Regular cardiac myocyte (primary cell): Measurements from ENCODE around the gene MCF2L2. TPM values are rescaled to one million over a fixed set of nuclear protein-coding genes. Genes with fewer than 3 reads are reported as not detected.

Experiments
- total RNA-seq: library from RNA; depleted of rRNA; stranded (reverse); fragments of >200 nt; gene quantifications from 2 replicates; pipeline ENCODE4 v1.2.3, GENCODE V29; 2014

MCF2L2 gene, protein sequence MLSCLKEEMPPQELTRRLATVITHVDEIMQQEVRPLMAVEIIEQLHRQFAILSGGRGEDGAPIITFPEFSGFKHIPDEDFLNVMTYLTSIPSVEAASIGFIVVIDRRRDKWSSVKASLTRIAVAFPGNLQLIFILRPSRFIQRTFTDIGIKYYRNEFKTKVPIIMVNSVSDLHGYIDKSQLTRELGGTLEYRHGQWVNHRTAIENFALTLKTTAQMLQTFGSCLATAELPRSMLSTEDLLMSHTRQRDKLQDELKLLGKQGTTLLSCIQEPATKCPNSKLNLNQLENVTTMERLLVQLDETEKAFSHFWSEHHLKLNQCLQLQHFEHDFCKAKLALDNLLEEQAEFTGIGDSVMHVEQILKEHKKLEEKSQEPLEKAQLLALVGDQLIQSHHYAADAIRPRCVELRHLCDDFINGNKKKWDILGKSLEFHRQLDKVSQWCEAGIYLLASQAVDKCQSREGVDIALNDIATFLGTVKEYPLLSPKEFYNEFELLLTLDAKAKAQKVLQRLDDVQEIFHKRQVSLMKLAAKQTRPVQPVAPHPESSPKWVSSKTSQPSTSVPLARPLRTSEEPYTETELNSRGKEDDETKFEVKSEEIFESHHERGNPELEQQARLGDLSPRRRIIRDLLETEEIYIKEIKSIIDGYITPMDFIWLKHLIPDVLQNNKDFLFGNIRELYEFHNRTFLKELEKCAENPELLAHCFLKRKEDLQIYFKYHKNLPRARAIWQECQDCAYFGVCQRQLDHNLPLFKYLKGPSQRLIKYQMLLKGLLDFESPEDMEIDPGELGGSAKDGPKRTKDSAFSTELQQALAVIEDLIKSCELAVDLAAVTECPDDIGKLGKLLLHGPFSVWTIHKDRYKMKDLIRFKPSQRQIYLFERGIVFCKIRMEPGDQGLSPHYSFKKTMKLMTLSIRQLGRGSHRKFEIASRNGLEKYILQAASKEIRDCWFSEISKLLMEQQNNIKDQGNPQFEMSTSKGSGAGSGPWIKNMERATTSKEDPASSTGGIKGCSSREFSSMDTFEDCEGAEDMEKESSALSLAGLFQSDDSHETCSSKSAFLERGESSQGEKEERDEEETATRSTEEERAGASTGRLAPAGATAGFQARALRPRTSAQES
- 0.19 and 0.56 TPM in 2 replicates for total RNA-seq

DNA sequence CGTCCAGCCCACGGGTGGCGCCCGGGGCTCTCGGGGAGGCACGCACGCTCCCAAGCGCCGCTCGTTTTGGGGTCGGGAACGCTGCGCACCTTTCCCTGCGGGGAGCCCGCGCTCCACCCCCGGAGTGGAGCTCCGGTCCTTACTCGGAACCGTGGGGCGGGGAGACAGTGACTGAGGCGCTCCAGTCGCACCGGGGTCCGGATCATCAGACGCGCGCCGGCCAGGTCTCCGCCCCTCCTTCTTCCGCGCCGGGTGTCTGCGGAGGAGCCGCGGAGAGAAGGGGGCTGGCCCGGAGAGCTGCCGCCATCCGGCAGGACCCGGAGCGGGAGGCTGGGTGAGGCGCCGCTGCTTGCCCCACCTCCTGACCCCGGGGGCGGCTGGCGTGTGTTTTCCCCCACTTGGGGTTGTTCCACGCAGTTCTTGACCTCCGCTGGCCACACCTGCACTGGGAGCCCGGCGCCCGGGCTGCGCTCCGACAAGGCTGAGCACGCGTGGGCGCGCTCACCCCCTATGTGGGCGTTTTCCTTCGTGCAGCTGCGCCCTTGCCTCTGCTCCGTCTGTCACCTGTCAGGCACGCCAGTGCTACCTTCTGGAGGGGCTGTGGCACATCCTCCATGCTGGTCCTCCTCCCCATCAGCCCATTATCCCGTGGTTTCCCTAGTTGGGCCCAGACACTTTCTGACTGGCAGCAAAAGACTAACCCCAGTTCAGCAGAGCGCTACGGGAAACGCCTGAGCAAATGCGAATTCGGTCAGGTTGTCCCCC, at the start of gene MCF2L2:
Gene MCF2L2 (minus strand): TSS at position 173 of the 765 bp plus-strand sequence. CDS start 642 bp downstream, outside the sequence.

DNA sequence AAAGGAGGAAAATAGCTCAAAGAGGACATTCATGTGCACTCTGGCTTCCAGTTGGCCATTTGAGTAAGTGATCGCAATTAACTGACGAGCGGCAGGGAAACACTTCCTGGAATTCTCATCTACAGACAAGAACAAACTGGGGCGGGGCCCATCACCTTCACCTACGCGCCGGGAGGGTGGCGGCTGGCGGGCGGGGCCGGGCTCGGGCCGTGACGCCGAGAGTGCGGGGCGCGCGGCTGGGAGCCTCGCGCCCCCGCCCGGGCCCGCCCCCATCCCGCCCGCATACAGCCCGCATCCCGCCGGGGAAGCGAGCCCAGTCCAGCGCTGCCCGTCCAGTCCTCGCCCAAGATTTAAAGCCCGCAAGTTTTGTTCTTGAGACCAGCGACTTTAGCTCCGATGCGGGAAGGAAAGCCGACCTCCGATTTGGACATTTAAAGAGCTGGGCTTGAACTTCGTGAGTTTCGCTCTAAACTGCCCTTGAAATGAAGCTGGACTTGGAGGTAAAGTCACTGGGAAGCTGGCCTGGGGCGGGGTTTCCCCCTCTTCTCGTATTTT, 175.4 kb downstream of the MCF2L2 start, which contains the start of gene B3GNT5:
Gene B3GNT5 (plus strand): TSS at position 281 of the 555 bp plus-strand sequence. CDS start 16,546 bp downstream, outside the sequence.

Other genes with a start within 250 kb of the MCF2L2 start
- 1.4 and 1.9 TPM in 2 replicates for gene B3GNT5, start 175.4 kb downstream of the MCF2L2 start, total RNA-seq
- gene KLHL6, start 127.1 kb upstream of the MCF2L2 start, total RNA-seq, result under 0.01 TPM in 2 replicates
- gene KLHL24, start 207.0 kb upstream of the MCF2L2 start, total RNA-seq, result 26.5 and 109 TPM in 2 replicates